GM12878 (cell line): ENCODE data around the gene TOP1. TPM values are rescaled to one million over a fixed set of nuclear protein-coding genes. Genes with fewer than 3 reads are reported as not detected.

Experiments used
- ATAC-seq: fragments of 200-7000 bp; cut with Tn5 transposase; 3 replicates; pipeline ENCODE4 v1.9.1; 2020; ENCODE audit warnings: mild to moderate bottlenecking, moderate library complexity
- BruUV-seq: library from RNA; stranded (reverse); fragments of 400-500 nt; replicated peaks from 2 replicates; lab custom pipeline; 2021; lab: Mats Ljungman, UMichigan
- CTCF ChIA-PET: fragments of 300-600 bp; sonication (Branson Sonifier 250); formaldehyde crosslinking; extraction: SDS; loops from one replicate; lab custom pipeline; 2021; ENCODE audit warnings: inconsistent platforms; lab: Yijun Ruan, JAX
- POLR2A ChIA-PET: fragments of 350-600 bp; formaldehyde crosslinking; extraction: SDS; loops from one replicate; lab custom pipeline; 2021; ENCODE audit warnings: inconsistent platforms; lab: Charles Lee
- RAD21 ChIA-PET: fragments of 300-600 bp; sonication (Branson Sonifier 250); formaldehyde crosslinking; loops from one replicate; lab custom pipeline; 2023; ENCODE audit warnings: antibody characterized with exemption; ENCODE audit not compliant: unreplicated experiment; lab: Charles Lee
- SMC1A ChIA-PET: fragments of 300-600 bp; sonication (Branson Sonifier 250); formaldehyde crosslinking; loops from one replicate; lab custom pipeline; 2023; ENCODE audit not compliant: unreplicated experiment, uncharacterized antibody; lab: Charles Lee
- DNase-seq: peaks from one replicate; pipeline ENCODE4 v3.0.0-alpha.2; 2011; ENCODE audit warnings: low read depth, low spot score
- FAIRE-seq: peaks from 3 replicates; lab custom pipeline; 2011; peaks lifted over from hg19 to GRCh38; lab: Jason Lieb, UNC
- H2AFZ ChIP-seq: 2 replicates; pipeline ENCODE4 v1.6.0; 2011; ENCODE audit warnings: low read depth, low read length, control low read depth; ENCODE audit not compliant: control insufficient read depth
- H3K27ac ChIP-seq: 2 replicates; pipeline ENCODE4 v1.5.1; 2011; ENCODE audit warnings: control low read depth; ENCODE audit not compliant: control insufficient read depth, insufficient read depth
- H3K27me3 ChIP-seq, 2 experiments: replicated peaks in 1 of 2; 2 replicates each; pipeline versions ENCODE4 v1.6.0 to v1.6.1; 2011; ENCODE audit warnings: low read length in 1 of 2; ENCODE audit not compliant: control insufficient read depth in 2 of 2, insufficient read depth in 2 of 2
- H3K36me3 ChIP-seq, 2 experiments: 2 replicates each; pipeline ENCODE4 v1.5.1; 2011; ENCODE audit warnings: low read length in 1 of 2; ENCODE audit not compliant: control insufficient read depth in 2 of 2, insufficient read depth in 2 of 2
- H3K4me1 ChIP-seq: 2 replicates; pipeline ENCODE4 v1.6.1; 2011; ENCODE audit warnings: mild to moderate bottlenecking, low read length, moderate library complexity, mixed read lengths; ENCODE audit not compliant: control insufficient read depth, insufficient read depth
- H3K4me2 ChIP-seq: 2 replicates; pipeline ENCODE4 v1.6.0; 2011; ENCODE audit warnings: control low read depth; ENCODE audit not compliant: control insufficient read depth, insufficient read depth
- H3K4me3 ChIP-seq: fragments of 200-600 bp; sonication (generic); 2 replicates; pipeline ENCODE4 v1.5.1; 2016
- H3K79me2 ChIP-seq: 2 replicates; pipeline ENCODE4 v1.6.0; 2011; ENCODE audit warnings: low read length; ENCODE audit not compliant: control insufficient read depth, insufficient read depth
- H3K9ac ChIP-seq: 2 replicates; pipeline ENCODE4 v1.8.0; 2011; ENCODE audit warnings: low read length, control low read depth, mixed read lengths; ENCODE audit not compliant: control insufficient read depth, insufficient read depth
- H3K9me3 ChIP-seq: replicated peaks from 3 replicates; pipeline ENCODE4 v1.5.1; 2011; ENCODE audit warnings: mild to moderate bottlenecking, low read length; ENCODE audit not compliant: control insufficient read depth, insufficient read depth
- H4K20me1 ChIP-seq: 2 replicates; pipeline ENCODE4 v1.6.0; 2011; ENCODE audit not compliant: control insufficient read depth, insufficient read depth
- CBFB ChIP-seq: IDR thresholded peaks from 2 replicates; pipeline ENCODE4 v1.6.1; 2016; ENCODE audit warnings: antibody characterized with exemption, low read depth
- EP300 ChIP-seq, 2 experiments: fragments of 150-350 bp in 1 of 2; IDR thresholded peaks; 2 replicates each; pipeline ENCODE4 v1.6.1; 2011 to 2012; ENCODE audit warnings: low read depth in 2 of 2, low read length in 2 of 2, borderline replicate concordance in 1 of 2, improper control_type of control experiment in 1 of 2, inconsistent platforms in 1 of 2; ENCODE audit not compliant: control insufficient read depth in 1 of 2
- KDM1A ChIP-seq: fragments of 200-600 bp; sonication (generic); IDR thresholded peaks from 2 replicates; pipeline ENCODE4 v1.6.1; 2016; ENCODE audit warnings: borderline replicate concordance
- NR2C2 ChIP-seq: IDR thresholded peaks from 2 replicates; pipeline ENCODE4 v1.6.1; 2011; ENCODE audit warnings: borderline replicate concordance, low read depth; ENCODE audit not compliant: control insufficient read depth, insufficient read length
- PAX5 ChIP-seq: IDR thresholded peaks from 2 replicates; pipeline ENCODE4 v1.6.1; 2011; ENCODE audit warnings: low read depth, low read length, borderline replicate concordance
- WGBS: methylation state at CpG from one replicate; pipeline ENCODE4 v1.1.6; 2016; ENCODE audit warnings: low lambda C conversion rate; ENCODE audit not compliant: insufficient replicate concordance, insufficient coverage; ENCODE audit errors: missing lambda C conversion rate; 5-methylcytosine and 5-hydroxymethylcytosine counted together
- in situ Hi-C: fragments of 300-500 bp; cut with MboI; formaldehyde crosslinking; loops from 9 replicates; pipeline ENCODE4 v1.14.3; 2018; ENCODE audit warnings: mixed read lengths
- intact Hi-C: fragments of 100-400 bp; cut with micrococcal nuclease; formaldehyde crosslinking; loops from one replicate; pipeline ENCODE4 v1.14.2; 2022; ENCODE audit not compliant: unreplicated experiment
- polyA plus RNA-seq, 11 experiments: library from polyadenylated mRNA; depleted of rRNA in 4 of 11; unstranded in 6 of 11; stranded (reverse) in 5 of 11; fragments of >200 nt; fragmentation: Nextera tagmentation in 4 of 11; fragmentation: Illumina TruSeq in 1 of 11; extraction: Ambion mirVana in 4 of 11; extraction: Trizol in 1 of 11; gene quantifications; 1 replicate in 1 of 11; 2 replicates in 10 of 11; pipeline versions ENCODE4 v1.2.1 to v1.2.3, GENCODE V29; 2011 to 2016; ENCODE audit warnings: inconsistent platforms in 2 of 11, missing spikeins in 2 of 11, low read depth in 1 of 11
- total RNA-seq, 4 experiments: library from RNA; depleted of rRNA in 3 of 4; stranded (reverse); fragments of >200 nt in 3 of 4; fragmentation: Illumina TruSeq in 1 of 4; extraction: Trizol in 1 of 4; gene quantifications; 2 replicates each; pipeline versions ENCODE4 v1.2.1 to v1.2.3, GENCODE V29; 2013 to 2021
- TF ChIP-seq, protein P1 (sequence below): fragments of 450-650 bp; conservative IDR thresholded peaks from 2 replicates; pipeline ENCODE4 v1.6.1; 2017; ENCODE audit warnings: mild to moderate bottlenecking, moderate library complexity
- TF ChIP-seq, protein P2 (sequence below): fragments of 450-650 bp; IDR thresholded peaks from 2 replicates; pipeline ENCODE4 v1.6.1; 2017; ENCODE audit warnings: borderline replicate concordance

The TOP1 gene
- total and polyA plus RNA-seq, 10 of the 15 experiments (the other 5 are each of a cell fraction or from before 2014, with no cell fraction given), result 21.5 to 128 (median 47.3) TPM

DNA sequence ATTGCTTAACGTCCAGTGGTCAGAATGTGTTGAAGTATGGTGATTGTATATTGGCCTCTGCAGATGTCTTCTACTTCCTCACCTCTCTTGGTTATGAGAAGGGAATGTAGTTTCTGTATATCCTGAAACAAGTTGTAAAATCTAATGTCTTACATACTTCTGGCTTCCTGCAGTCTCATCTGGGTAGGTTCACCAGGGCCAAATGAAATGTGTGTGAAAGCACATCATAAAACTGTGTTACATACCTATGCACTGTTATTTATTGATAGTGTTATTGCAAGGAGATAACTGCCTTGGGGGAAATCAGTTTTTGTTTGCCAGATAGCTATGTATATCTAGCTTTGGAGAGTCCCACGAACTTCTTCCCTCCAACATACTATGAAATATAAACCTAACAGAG, 73.0 kb downstream of the TOP1 start:
- no peak for DNase-seq
- Histone ChIP-seq H3K4me2 (no peak overlapping the region), H3K27me3 (no peaks in the 10 kb centered on the region), H3K27ac (no peak overlapping the region), H3K79me2 (no peaks in the 10 kb centered on the region)
- SMC1A ChIA-PET, result interaction anchor here (0.8 to 1.0 kb wide), 3 partner anchors 111 to 304 kb away, joined by 3 read pairs; no protein-coding TSS in a partner anchor
- TF ChIP-seq CBFB (no peak), KDM1A (no peak), PAX5 (no peak), NR2C2 (no peak), EP300 (IDR thresholded peaks at IDR 0.05; ENCODE audit: borderline replicate concordance in 1 of 2, control insufficient read depth in 1 of 2, low read depth in 2 of 2, low read length in 2 of 2) (no peak)
- TF ChIP-seq, protein P1, sequence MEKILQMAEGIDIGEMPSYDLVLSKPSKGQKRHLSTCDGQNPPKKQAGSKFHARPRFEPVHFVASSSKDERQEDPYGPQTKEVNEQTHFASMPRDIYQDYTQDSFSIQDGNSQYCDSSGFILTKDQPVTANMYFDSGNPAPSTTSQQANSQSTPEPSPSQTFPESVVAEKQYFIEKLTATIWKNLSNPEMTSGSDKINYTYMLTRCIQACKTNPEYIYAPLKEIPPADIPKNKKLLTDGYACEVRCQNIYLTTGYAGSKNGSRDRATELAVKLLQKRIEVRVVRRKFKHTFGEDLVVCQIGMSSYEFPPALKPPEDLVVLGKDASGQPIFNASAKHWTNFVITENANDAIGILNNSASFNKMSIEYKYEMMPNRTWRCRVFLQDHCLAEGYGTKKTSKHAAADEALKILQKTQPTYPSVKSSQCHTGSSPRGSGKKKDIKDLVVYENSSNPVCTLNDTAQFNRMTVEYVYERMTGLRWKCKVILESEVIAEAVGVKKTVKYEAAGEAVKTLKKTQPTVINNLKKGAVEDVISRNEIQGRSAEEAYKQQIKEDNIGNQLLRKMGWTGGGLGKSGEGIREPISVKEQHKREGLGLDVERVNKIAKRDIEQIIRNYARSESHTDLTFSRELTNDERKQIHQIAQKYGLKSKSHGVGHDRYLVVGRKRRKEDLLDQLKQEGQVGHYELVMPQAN, result no peak
- TF ChIP-seq, protein P2, sequence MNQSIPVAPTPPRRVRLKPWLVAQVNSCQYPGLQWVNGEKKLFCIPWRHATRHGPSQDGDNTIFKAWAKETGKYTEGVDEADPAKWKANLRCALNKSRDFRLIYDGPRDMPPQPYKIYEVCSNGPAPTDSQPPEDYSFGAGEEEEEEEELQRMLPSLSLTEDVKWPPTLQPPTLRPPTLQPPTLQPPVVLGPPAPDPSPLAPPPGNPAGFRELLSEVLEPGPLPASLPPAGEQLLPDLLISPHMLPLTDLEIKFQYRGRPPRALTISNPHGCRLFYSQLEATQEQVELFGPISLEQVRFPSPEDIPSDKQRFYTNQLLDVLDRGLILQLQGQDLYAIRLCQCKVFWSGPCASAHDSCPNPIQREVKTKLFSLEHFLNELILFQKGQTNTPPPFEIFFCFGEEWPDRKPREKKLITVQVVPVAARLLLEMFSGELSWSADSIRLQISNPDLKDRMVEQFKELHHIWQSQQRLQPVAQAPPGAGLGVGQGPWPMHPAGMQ, result no peak
- TF ChIP-seq, all 136 proteins: peak for 0
- Histone ChIP-seq H3K36me3 (peaks cover 15 to 50% of the 10 kb centered on the region in 2 experiments), H2AFZ (no peak overlapping the region), H3K9ac (no peak overlapping the region), H4K20me1 (no peaks in the 10 kb centered on the region), H3K4me3 (no peak overlapping the region), H3K4me1 (no peaks in the 10 kb centered on the region), H3K9me3 (no peaks in the 10 kb centered on the region)
- ChIA-PET POLR2A (no interaction called here), CTCF (interaction anchor here (1.8 kb wide), 1 partner anchor 139 kb away, joined by 4 read pairs; no protein-coding TSS in a partner anchor), RAD21 (no interaction called here)
- ATAC-seq, result no peak
- TSS peak; percentile 13 for BruUV-seq
- 100% methylated on average over 2 of the region's 2 CpGs for WGBS
- in situ Hi-C loops, result no loop called here
- intact Hi-C loops, result no loop called here
- no peak for FAIRE-seq
